Uterus (tissue), 4 donors: Measurements from ENCODE around the gene ZNF516. TPM values are rescaled to one million over a fixed set of nuclear protein-coding genes. Genes with fewer than 3 reads are reported as not detected.

Experiments used
- DNase-seq, 2 donors: peaks; one replicate each; pipeline ENCODE4 v3.0.0-alpha.2; 2019 to 2020
- H3K27ac ChIP-seq, 2 donors: fragments of 200-600 bp; sonication (generic); 1 replicate in 1 of 2; 2 replicates in 1 of 2; pipeline ENCODE4 v1.5.1; 2016 to 2018
- H3K27me3 ChIP-seq, 2 donors: fragments of 200-600 bp; sonication (generic); one replicate each; pipeline ENCODE4 v1.5.1; 2018 to 2019; ENCODE audit warnings: control low read depth in 1 of 2
- H3K36me3 ChIP-seq, 2 donors: fragments of 200-600 bp; sonication (generic); one replicate each; pipeline ENCODE4 v1.5.1; 2019; ENCODE audit warnings: control low read depth in 1 of 2
- H3K4me1 ChIP-seq, 2 donors: fragments of 200-600 bp; sonication (generic); one replicate each; pipeline ENCODE4 v1.5.1; 2018 to 2019; ENCODE audit warnings: control low read depth in 1 of 2
- H3K4me3 ChIP-seq, 2 donors: fragments of 200-600 bp; sonication (generic); 1 replicate in 1 of 2; 2 replicates in 1 of 2; pipeline ENCODE4 v1.5.1; 2018 to 2019; ENCODE audit warnings: mild to moderate bottlenecking in 1 of 2
- H3K9me3 ChIP-seq, 2 donors: fragments of 200-600 bp; sonication (generic); one replicate each; pipeline ENCODE4 v1.5.1; 2019; ENCODE audit warnings: control low read depth in 1 of 2
- CTCF ChIP-seq, 4 experiments: fragments of 200-600 bp in 2 of 4; fragments of 450-650 bp in 2 of 4; sonication (generic) in 2 of 4; IDR thresholded peaks; one replicate each; pipeline ENCODE4 v1.5.1; 2016 to 2019; ENCODE audit warnings: antibody characterized with exemption in 4 of 4, mild to moderate bottlenecking in 2 of 4, moderate library complexity in 1 of 4
- POLR2A ChIP-seq, 2 donors: fragments of 450-650 bp; IDR thresholded peaks; one replicate each; pipeline ENCODE4 v1.6.1; 2016; ENCODE audit warnings: antibody characterized with exemption in 2 of 2, mild to moderate bottlenecking in 1 of 2, moderate library complexity in 1 of 2
- intact Hi-C: fragments of 100-400 bp; cut with DNase I; formaldehyde crosslinking; loops from one replicate; pipeline ENCODE4 v1.15.1; 2023; ENCODE audit warnings: low total_unique reads
- total RNA-seq, 4 donors: library from RNA; depleted of rRNA in 3 of 4; stranded (reverse); fragments of >200 nt in 3 of 4; gene quantifications; one replicate each; pipeline versions ENCODE4 v1.1.0 to v1.2.4, GENCODE V29; 2014 to 2023
- donor health status: DM: yes; HTN: yes; CAD: no.

ZNF516 gene
- total RNA-seq, 4 donors from 2014 or later = 29.4 to 177 (median 65.7) TPM

DNA sequence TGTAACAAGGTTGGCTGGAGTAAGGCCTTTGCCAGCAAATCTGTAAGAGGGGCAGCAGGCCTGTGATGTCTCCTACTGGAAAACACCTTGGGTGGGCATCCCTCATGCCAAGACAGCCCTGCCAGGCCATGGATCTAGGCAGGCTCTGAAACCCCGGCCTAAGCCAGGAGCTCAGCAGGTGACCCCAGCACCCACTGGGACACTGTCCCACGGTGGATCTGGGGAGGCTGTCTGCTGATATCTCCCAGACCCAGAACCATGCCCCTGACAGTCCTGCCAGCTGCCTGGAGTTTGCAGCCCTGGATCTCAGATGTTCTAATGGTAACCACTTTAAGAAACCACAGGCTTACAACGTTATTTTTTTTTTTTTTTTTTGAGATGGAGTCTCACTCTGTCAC, 117.7 kb downstream of the ZNF516 start:
- peak in 1 of 2 donors; percentile 13 for DNase-seq
- no peak overlapping the region for H3K27ac ChIP-seq

GRCh38 chr18:76376668-76377358, 118.2 kb downstream of the ZNF516 start:
- Histone ChIP-seq H3K4me1 (peaks cover 0 to 5% of the 10 kb centered on the region in 2 donors), H3K36me3 (no peaks in the 10 kb centered on the region), H3K4me3 (no peak overlapping the region), H3K27me3 (no peaks in the 10 kb centered on the region), H3K9me3 (no peaks in the 10 kb centered on the region), H3K27ac (no peak overlapping the region)
- intact Hi-C loops = no loop called here
- TF ChIP-seq POLR2A (IDR thresholded peaks at IDR 0.05) = no peak
- TF ChIP-seq CTCF (IDR thresholded peaks at IDR 0.05) = no peak
- DNase-seq = peak in 1 of 2 donors; percentile 13

More for the DNA sequence above, 117.7 kb downstream of the ZNF516 start:
- no peaks in the 10 kb centered on the region for H3K27me3 ChIP-seq
- no peak overlapping the region for H3K4me3 ChIP-seq
- TF ChIP-seq POLR2A (IDR thresholded peaks at IDR 0.05) (no peak), CTCF (IDR thresholded peaks at IDR 0.05) (no peak)
- no peaks in the 10 kb centered on the region for H3K9me3 ChIP-seq
- H3K4me1 ChIP-seq = peaks cover 0 to 5% of the 10 kb centered on the region in 2 donors
- H3K36me3 ChIP-seq = no peaks in the 10 kb centered on the region
- intact Hi-C loops = no loop called here

DNA sequence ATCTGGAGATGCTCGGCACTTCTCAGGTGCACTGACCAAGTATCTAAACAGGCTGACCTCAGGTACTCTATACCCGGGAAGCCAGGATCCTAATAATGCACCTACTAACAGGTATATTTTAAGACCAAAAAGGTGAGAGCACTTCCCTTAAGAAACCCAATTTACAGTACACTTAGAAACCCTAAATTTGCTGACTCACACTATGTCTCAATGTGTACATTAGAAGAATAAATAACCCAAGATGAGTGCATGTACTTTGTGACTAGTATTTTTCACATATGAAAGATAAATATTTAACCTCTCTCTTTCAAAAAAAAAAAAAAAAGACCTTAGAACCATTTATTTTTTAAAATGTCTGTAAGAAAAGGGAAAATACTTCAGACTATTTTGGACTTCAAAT, 118.8 kb downstream of the ZNF516 start:
- no peak overlapping the region for H3K4me3 ChIP-seq
- H3K4me1 ChIP-seq = peaks cover 0 to 5% of the 10 kb centered on the region in 2 donors
- no peaks in the 10 kb centered on the region for H3K36me3 ChIP-seq
- H3K9me3 ChIP-seq = no peaks in the 10 kb centered on the region
- DNase-seq = no peak
- intact Hi-C loops = no loop called here
- no peak overlapping the region for H3K27ac ChIP-seq
- H3K27me3 ChIP-seq = no peaks in the 10 kb centered on the region
- TF ChIP-seq POLR2A (IDR thresholded peaks at IDR 0.05) (no peak), CTCF (IDR thresholded peaks at IDR 0.05) (no peak)

GRCh38 chr18:76374330-76375281, 120.4 kb downstream of the ZNF516 start:
- no peak for TF ChIP-seq CTCF (IDR thresholded peaks at IDR 0.05)
- TF ChIP-seq POLR2A (IDR thresholded peaks at IDR 0.05) = no peak
- intact Hi-C loops = no loop called here
- Histone ChIP-seq H3K4me1 (peaks cover 0 to 5% of the 10 kb centered on the region in 2 donors), H3K36me3 (no peaks in the 10 kb centered on the region), H3K9me3 (no peaks in the 10 kb centered on the region), H3K27me3 (no peaks in the 10 kb centered on the region), H3K27ac (no peak overlapping the region), H3K4me3 (no peak overlapping the region)
- DNase-seq = peak in 1 of 2 donors; percentile 3

- Histone ChIP-seq H3K27me3 (no peaks in the 10 kb centered on the region), H3K4me3 (no peak overlapping the region), H3K36me3 (no peaks in the 10 kb centered on the region), H3K4me1 (peaks cover 0 to 5% of the 10 kb centered on the region in 2 donors), H3K9me3 (no peaks in the 10 kb centered on the region), H3K27ac (no peak overlapping the region)
- DNase-seq = no peak
- TF ChIP-seq CTCF (IDR thresholded peaks at IDR 0.05) (no peak), POLR2A (IDR thresholded peaks at IDR 0.05) (no peak)
- intact Hi-C loops = no loop called here
Observed at GRCh38 chr18:76373297-76373696, 121.7 kb downstream of the ZNF516 start.
